Measurements from ENCODE around the gene DNER. TPM values are rescaled to one million over a fixed set of nuclear protein-coding genes. Genes with fewer than 3 reads are reported as not detected.

The DNER gene
- total RNA-seq, 1 donor from 2014 or later: not detected

GRCh38 chr2:229559986-229560385 lies 154.4 kb downstream of the DNER start:
- TF ChIP-seq, protein P1, sequence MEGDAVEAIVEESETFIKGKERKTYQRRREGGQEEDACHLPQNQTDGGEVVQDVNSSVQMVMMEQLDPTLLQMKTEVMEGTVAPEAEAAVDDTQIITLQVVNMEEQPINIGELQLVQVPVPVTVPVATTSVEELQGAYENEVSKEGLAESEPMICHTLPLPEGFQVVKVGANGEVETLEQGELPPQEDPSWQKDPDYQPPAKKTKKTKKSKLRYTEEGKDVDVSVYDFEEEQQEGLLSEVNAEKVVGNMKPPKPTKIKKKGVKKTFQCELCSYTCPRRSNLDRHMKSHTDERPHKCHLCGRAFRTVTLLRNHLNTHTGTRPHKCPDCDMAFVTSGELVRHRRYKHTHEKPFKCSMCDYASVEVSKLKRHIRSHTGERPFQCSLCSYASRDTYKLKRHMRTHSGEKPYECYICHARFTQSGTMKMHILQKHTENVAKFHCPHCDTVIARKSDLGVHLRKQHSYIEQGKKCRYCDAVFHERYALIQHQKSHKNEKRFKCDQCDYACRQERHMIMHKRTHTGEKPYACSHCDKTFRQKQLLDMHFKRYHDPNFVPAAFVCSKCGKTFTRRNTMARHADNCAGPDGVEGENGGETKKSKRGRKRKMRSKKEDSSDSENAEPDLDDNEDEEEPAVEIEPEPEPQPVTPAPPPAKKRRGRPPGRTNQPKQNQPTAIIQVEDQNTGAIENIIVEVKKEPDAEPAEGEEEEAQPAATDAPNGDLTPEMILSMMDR (IDR thresholded peaks at IDR 0.05): no peak
- POLR2A ChIA-PET: no interaction called here
- H3K36me3 Mint-ChIP-seq (ENCODE audit: low read depth): no peaks in the 10 kb centered on the region
- DNase-seq (no peak), ATAC-seq (ENCODE audit: low read depth) (no peak)
- H3K4me1 Mint-ChIP-seq: no peaks in the 10 kb centered on the region
- peaks cover 2% of the 10 kb centered on the region for H3K27me3 Mint-ChIP-seq
- intact Hi-C loops (cut with micrococcal nuclease): no loop called here
- H3K9me3 Mint-ChIP-seq: no peaks in the 10 kb centered on the region
- CTCF ChIA-PET: no interaction called here
- H3K4me3 Mint-ChIP-seq: no peak overlapping the region
- no peak overlapping the region for H3K27ac Mint-ChIP-seq

- no peak for ATAC-seq (ENCODE audit: low read depth)
- no peaks in the 10 kb centered on the region for H3K4me1 Mint-ChIP-seq
- no peak for DNase-seq
- ChIA-PET POLR2A (no interaction called here), CTCF (no interaction called here)
- peaks cover 2% of the 10 kb centered on the region for H3K27me3 Mint-ChIP-seq
- TF ChIP-seq, protein P1 (IDR thresholded peaks at IDR 0.05): no peak
- H3K9me3 Mint-ChIP-seq: no peaks in the 10 kb centered on the region
- intact Hi-C loops (cut with micrococcal nuclease): no loop called here
- H3K27ac Mint-ChIP-seq: no peak overlapping the region
- H3K36me3 Mint-ChIP-seq (ENCODE audit: low read depth): no peaks in the 10 kb centered on the region
- H3K4me3 Mint-ChIP-seq: no peak overlapping the region
Observed at GRCh38 chr2:229553091-229553490, 161.3 kb downstream of the DNER start.

- POLR2A ChIA-PET: no interaction called here
- Mint-ChIP-seq H3K9me3 (no peaks in the 10 kb centered on the region), H3K36me3 (ENCODE audit: low read depth) (no peaks in the 10 kb centered on the region), H3K4me1 (no peaks in the 10 kb centered on the region), H3K27me3 (no peaks in the 10 kb centered on the region), H3K27ac (no peak overlapping the region), H3K4me3 (no peak overlapping the region)
- CTCF ChIA-PET: no interaction called here
- intact Hi-C loops (cut with micrococcal nuclease): no loop called here
- DNase-seq (no peak), ATAC-seq (ENCODE audit: low read depth) (no peak)
- TF ChIP-seq, protein P1 (IDR thresholded peaks at IDR 0.05): no peak
Observed at GRCh38 chr2:229543176-229543873, 171.0 kb downstream of the DNER start.

DNA sequence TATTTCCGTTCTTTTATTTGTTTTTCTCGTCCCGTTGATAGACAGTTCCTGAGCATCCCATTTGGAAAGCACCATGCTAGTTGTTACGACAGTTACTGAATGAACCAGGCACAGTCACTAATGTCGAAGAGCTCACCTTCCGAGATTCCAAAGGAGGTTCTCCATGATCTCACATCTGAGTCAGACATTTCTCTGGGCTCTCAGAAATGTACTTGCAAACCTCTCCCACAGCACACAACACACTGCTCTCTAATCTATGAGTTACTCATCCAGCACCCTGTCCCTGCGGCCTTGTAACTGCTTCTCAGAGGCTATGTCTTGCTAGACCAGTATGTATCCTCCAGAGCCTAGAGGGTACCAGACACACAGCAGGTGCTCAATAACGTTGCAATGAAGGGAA lies 174.7 kb downstream of the DNER start:
- Mint-ChIP-seq H3K27me3 (no peaks in the 10 kb centered on the region), H3K4me1 (no peaks in the 10 kb centered on the region)
- TF ChIP-seq, protein P1 (IDR thresholded peaks at IDR 0.05): no peak

GRCh38 chr2:229531594-229531993 lies 182.8 kb downstream of the DNER start:
- H3K4me1 Mint-ChIP-seq: no peaks in the 10 kb centered on the region
- CTCF ChIA-PET: no interaction called here
- H3K9me3 Mint-ChIP-seq: peaks cover 7% of the 10 kb centered on the region
- DNase-seq: no peak
- no peak overlapping the region for H3K4me3 Mint-ChIP-seq
- ATAC-seq (ENCODE audit: low read depth): no peak
- H3K27ac Mint-ChIP-seq: no peak overlapping the region
- H3K36me3 Mint-ChIP-seq (ENCODE audit: low read depth): no peaks in the 10 kb centered on the region
- intact Hi-C loops (cut with micrococcal nuclease): no loop called here
- TF ChIP-seq, protein P1 (IDR thresholded peaks at IDR 0.05): no peak
- H3K27me3 Mint-ChIP-seq: no peaks in the 10 kb centered on the region
- POLR2A ChIA-PET: no interaction called here

More for the DNA sequence above, 174.7 kb downstream of the DNER start:
- no peaks in the 10 kb centered on the region for H3K36me3 Mint-ChIP-seq (ENCODE audit: low read depth)
- H3K9me3 Mint-ChIP-seq: no peaks in the 10 kb centered on the region
- ChIA-PET POLR2A (no interaction called here), CTCF (no interaction called here)
- DNase-seq (no peak), ATAC-seq (ENCODE audit: low read depth) (no peak)
- no peak overlapping the region for H3K4me3 Mint-ChIP-seq
- intact Hi-C loops (cut with micrococcal nuclease): no loop called here
- H3K27ac Mint-ChIP-seq: no peak overlapping the region
